ENCODE data around the gene ELK4. TPM values are rescaled to one million over a fixed set of nuclear protein-coding genes. Genes with fewer than 3 reads are reported as not detected.

The ELK4 gene
- total RNA-seq, 1 experiment from 2014 or later, result 39.0 TPM

- TF ChIP-seq TCF7 (CRISPR knock-in tag; IDR thresholded peaks at IDR 0.05; ENCODE audit: low read depth), result no peak
- TF ChIP-seq ZBTB43 (CRISPR knock-in tag; IDR thresholded peaks at IDR 0.05), result no peak
- no peak for TF ChIP-seq NR2C2 (CRISPR knock-in tag; IDR thresholded peaks at IDR 0.05)
- no peak for TF ChIP-seq ZNF138 (CRISPR knock-in tag; conservative IDR thresholded peaks at IDR 0.05)
- no peak for TF ChIP-seq MXD4 (CRISPR knock-in tag; IDR thresholded peaks at IDR 0.05; ENCODE audit: borderline replicate concordance)
- TF ChIP-seq SMAD3 (CRISPR knock-in tag; IDR thresholded peaks at IDR 0.05; ENCODE audit: borderline replicate concordance), result no peak
These were observed 45.4 kb upstream of the ELK4 start (continued) for GRCh38 chr1:205677167-205677566.

- peak overlapping the region; percentile 71; the same call in 1 of the 2 replicates for H3K27ac Mint-ChIP-seq
- peaks cover 70% of the 10 kb centered on the region for H3K4me1 Mint-ChIP-seq
- no peak for ATAC-seq
- DNase-seq (ENCODE audit: low spot score), result no peak
- ChIA-PET POLR2A (interaction anchor here (1.1 kb wide), 1 partner anchor 14 kb away, joined by 3 read pairs; no protein-coding TSS in a partner anchor), CTCF (interaction anchor here (1.5 to 19.0 kb wide), 4 partner anchors 12 to 84 kb away, joined by 5 to 307 read pairs (median 9); no protein-coding TSS in a partner anchor)
- peaks cover 7% of the 10 kb centered on the region for H3K27me3 Mint-ChIP-seq (ENCODE audit: low read depth)
- no peaks in the 10 kb centered on the region for H3K9me3 Mint-ChIP-seq
- H3K4me3 Mint-ChIP-seq, result no peak overlapping the region
- H3K36me3 Mint-ChIP-seq, result no peaks in the 10 kb centered on the region
- no peak for TF ChIP-seq ZNF281 (CRISPR knock-in tag; IDR thresholded peaks at IDR 0.05)
- no peak for TF ChIP-seq USF1 (CRISPR knock-in tag; IDR thresholded peaks at IDR 0.05)
- no peak for TF ChIP-seq ZNF416 (CRISPR knock-in tag; IDR thresholded peaks at IDR 0.05)
- TF ChIP-seq AFF4 (CRISPR knock-in tag; IDR thresholded peaks at IDR 0.05; ENCODE audit: borderline replicate concordance), result no peak
- TF ChIP-seq IRF2 (CRISPR knock-in tag; IDR thresholded peaks at IDR 0.05; ENCODE audit: borderline replicate concordance, low read depth), result no peak
- TF ChIP-seq RELA (CRISPR knock-in tag; IDR thresholded peaks at IDR 0.05; ENCODE audit: borderline replicate concordance), result no peak
- no peak for TF ChIP-seq CDX4 (CRISPR knock-in tag; IDR thresholded peaks at IDR 0.05; ENCODE audit: borderline replicate concordance)
- no peak for TF ChIP-seq E2F4 (CRISPR knock-in tag; IDR thresholded peaks at IDR 0.05; ENCODE audit: borderline replicate concordance, low read depth)
- TF ChIP-seq JAZF1 (CRISPR knock-in tag; IDR thresholded peaks at IDR 0.05), result no peak
- no peak for TF ChIP-seq ARID4B (CRISPR knock-in tag; IDR thresholded peaks at IDR 0.05; ENCODE audit: borderline replicate concordance)
- no peak for TF ChIP-seq MYBL2 (CRISPR knock-in tag; IDR thresholded peaks at IDR 0.05)
- no peak for TF ChIP-seq ZBTB21 (CRISPR knock-in tag; IDR thresholded peaks at IDR 0.05; ENCODE audit: borderline replicate concordance)
- no peak for TF ChIP-seq ZNF512 (CRISPR knock-in tag; IDR thresholded peaks at IDR 0.05; ENCODE audit: borderline replicate concordance)
These were observed 44.8 kb upstream of the ELK4 start for GRCh38 chr1:205676597-205676996.

Data from WTC11 (cell line).